Esophagus muscularis mucosa (tissue), 4 donors: ENCODE results near the gene SLIT1.

Source experiments
- CTCF ChIP-seq, 3 experiments: fragments of 200-600 bp in 2 of 3; fragments of 450-650 bp in 1 of 3; sonication (generic) in 2 of 3; IDR thresholded peaks; one replicate each; pipeline ENCODE4 v1.5.1; 2017 to 2019; ENCODE audit warnings: antibody characterized with exemption in 3 of 3, mild to moderate bottlenecking in 2 of 3, moderate library complexity in 1 of 3
- EP300 ChIP-seq: sonication (generic); formaldehyde crosslinking; IDR thresholded peaks from one replicate; pipeline ENCODE4 v1.6.1; 2017; ENCODE audit warnings: antibody characterized with exemption
- POLR2A ChIP-seq: fragments of 450-650 bp; IDR thresholded peaks from one replicate; pipeline ENCODE4 v1.6.1; 2017; ENCODE audit warnings: antibody characterized with exemption, moderate library complexity, mild to moderate bottlenecking, low read depth
- POLR2AphosphoS5 ChIP-seq, 2 donors: sonication (generic); formaldehyde crosslinking; IDR thresholded peaks; one replicate each; pipeline ENCODE4 v1.6.1; 2017; ENCODE audit warnings: antibody characterized with exemption in 2 of 2

DNA sequence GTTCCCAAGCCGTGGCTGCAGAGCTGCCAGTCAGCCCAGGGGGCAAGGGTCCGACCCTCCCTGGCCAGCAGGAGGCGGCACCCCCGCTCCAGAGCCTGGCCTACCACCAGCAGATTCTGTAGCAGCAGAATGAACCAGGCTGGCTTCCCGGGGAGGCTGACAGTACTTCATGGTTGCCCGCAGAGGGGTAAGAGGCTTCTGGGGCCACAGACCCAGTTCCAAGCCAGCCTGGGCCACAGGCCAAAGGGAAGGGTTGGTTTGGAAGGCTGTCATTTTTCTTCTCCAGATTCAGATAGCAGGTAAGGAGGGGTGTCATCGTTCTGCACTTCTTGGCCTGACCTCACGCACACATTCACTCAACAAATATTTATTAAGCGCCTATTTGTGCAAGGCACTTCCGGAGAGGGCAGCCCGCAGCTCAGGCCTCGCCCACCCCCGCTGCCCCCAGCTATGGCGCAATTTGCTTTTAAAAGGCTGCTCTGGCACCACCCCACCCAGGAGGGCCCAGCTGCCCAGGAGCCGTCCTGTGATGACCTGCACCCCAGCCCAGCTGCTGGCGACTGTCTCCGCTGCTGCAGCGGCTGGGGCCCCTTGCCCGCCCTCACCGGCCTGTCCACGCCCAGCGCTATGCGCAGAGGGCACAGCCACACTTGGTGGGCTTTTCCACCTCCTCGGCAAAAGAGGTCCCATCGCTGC, 185.1 kb downstream of the SLIT1 start:
- TF ChIP-seq CTCF (IDR thresholded peaks at IDR 0.05), result no peak
- TF ChIP-seq POLR2A, result no peak
- no peak for TF ChIP-seq POLR2AphosphoS5 (IDR thresholded peaks at IDR 0.05)
- TF ChIP-seq EP300, result no peak
